CD4-positive, alpha-beta T cell treated with Interleukin-6 at 100 ng/mL for 8 hours (primary cell): Measurements from ENCODE around the gene XAB2.

Experiments used
- DNase-seq: peaks from one replicate; pipeline ENCODE4 v3.0.0-alpha.2; 2020; ENCODE audit warnings: mixed read lengths, low spot score

Gene XAB2

DNA sequence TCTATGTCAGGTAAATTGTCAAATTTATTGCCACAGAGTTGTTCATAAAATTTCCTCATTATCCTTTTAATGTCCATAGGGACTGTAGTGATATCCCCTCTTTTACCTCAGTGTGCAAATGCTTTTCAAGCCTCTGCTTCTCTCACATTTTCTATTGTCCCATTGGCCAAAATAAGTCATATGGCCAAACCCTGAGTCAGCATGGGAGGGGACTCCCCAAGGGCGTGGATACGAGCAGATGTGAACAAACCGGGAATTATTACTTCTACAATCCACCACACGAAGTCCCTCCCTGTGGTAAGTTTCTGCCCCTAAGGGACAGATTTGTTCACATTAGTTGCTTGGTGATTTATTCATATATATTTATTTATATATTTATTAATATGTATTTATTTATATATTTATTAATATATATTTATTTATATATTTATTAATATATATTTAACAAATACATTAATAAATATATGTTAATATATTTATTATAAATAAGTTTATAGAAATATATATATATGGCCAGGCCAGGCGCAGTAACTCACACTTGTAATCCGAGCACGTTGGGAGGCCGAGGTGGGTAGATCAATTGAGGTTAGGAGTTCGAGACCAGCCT is 53.8 kb downstream of the XAB2 start:
- no peak for DNase-seq

DNA sequence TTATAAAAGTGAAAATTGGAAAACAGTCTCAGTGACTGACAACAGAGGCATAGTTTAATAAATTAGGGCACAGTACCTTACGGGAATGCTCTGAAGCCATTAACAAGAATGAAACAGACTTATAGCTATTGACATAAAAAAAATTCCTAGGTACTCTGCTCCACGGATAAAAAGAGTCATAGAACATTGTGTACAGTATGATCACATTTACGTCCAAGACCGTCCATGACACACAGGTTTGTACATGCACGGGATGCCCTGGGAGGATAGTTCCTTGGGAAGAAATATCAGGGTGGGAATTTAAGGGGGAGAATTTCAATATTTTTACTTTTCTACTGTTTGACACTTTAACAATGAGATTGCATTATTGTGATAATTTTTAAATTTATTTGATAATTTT is 58.6 kb downstream of the XAB2 start:
- no peak for DNase-seq
